Neutrophil (primary cell): ENCODE results near the gene VRK1.

Experiments used
- H3K27ac ChIP-seq: fragments of 200-600 bp; sonication (generic); 2 replicates; pipeline ENCODE4 v1.5.1; 2016; ENCODE audit warnings: mild to moderate bottlenecking, moderate library complexity
- H3K27me3 ChIP-seq: fragments of 200-600 bp; sonication (generic); 2 replicates; pipeline ENCODE4 v1.6.0; 2016; ENCODE audit warnings: mild to moderate bottlenecking
- H3K36me3 ChIP-seq: fragments of 200-600 bp; sonication (generic); 2 replicates; pipeline ENCODE4 v1.5.1; 2017
- H3K4me1 ChIP-seq, 2 experiments: fragments of 200-600 bp in 1 of 2; sonication (generic) in 1 of 2; 1 replicate in 1 of 2; 2 replicates in 1 of 2; pipeline versions ENCODE4 v1.5.1 to v1.6.1; 2013 to 2016; ENCODE audit warnings: low read depth in 1 of 2, low read length in 1 of 2, mild to moderate bottlenecking in 1 of 2, moderate library complexity in 1 of 2; ENCODE audit not compliant: control insufficient read depth in 1 of 2, insufficient read depth in 1 of 2
- H3K4me3 ChIP-seq, 2 experiments: fragments of 200-600 bp in 1 of 2; sonication (generic) in 1 of 2; 1 replicate in 1 of 2; 2 replicates in 1 of 2; pipeline ENCODE4 v1.5.1; 2013 to 2016; ENCODE audit warnings: low read depth in 1 of 2, low read length in 1 of 2, mild to moderate bottlenecking in 1 of 2, moderate library complexity in 1 of 2
- H3K9me3 ChIP-seq: fragments of 200-600 bp; sonication (generic); 2 replicates; pipeline ENCODE4 v1.5.1; 2016
- TF ChIP-seq, protein P1 (sequence below): fragments of 200-600 bp; sonication (generic); IDR thresholded peaks from 2 replicates; pipeline ENCODE4 v1.5.1; 2016; ENCODE audit warnings: antibody characterized with exemption

VRK1 gene

GRCh38 chr14:96808619-96809406, 11.6 kb downstream of the VRK1 start:
- H3K27ac ChIP-seq, result peak overlapping the region; percentile 85
- no peaks in the 10 kb centered on the region for H3K36me3 ChIP-seq
- TF ChIP-seq, protein P1, sequence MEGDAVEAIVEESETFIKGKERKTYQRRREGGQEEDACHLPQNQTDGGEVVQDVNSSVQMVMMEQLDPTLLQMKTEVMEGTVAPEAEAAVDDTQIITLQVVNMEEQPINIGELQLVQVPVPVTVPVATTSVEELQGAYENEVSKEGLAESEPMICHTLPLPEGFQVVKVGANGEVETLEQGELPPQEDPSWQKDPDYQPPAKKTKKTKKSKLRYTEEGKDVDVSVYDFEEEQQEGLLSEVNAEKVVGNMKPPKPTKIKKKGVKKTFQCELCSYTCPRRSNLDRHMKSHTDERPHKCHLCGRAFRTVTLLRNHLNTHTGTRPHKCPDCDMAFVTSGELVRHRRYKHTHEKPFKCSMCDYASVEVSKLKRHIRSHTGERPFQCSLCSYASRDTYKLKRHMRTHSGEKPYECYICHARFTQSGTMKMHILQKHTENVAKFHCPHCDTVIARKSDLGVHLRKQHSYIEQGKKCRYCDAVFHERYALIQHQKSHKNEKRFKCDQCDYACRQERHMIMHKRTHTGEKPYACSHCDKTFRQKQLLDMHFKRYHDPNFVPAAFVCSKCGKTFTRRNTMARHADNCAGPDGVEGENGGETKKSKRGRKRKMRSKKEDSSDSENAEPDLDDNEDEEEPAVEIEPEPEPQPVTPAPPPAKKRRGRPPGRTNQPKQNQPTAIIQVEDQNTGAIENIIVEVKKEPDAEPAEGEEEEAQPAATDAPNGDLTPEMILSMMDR, result no peak
- H3K9me3 ChIP-seq, result no peaks in the 10 kb centered on the region
- no peaks in the 10 kb centered on the region for H3K27me3 ChIP-seq
- H3K4me1 ChIP-seq, result peaks cover 36 to 45% of the 10 kb centered on the region in 2 experiments
- H3K4me3 ChIP-seq, result no peak overlapping the region

DNA sequence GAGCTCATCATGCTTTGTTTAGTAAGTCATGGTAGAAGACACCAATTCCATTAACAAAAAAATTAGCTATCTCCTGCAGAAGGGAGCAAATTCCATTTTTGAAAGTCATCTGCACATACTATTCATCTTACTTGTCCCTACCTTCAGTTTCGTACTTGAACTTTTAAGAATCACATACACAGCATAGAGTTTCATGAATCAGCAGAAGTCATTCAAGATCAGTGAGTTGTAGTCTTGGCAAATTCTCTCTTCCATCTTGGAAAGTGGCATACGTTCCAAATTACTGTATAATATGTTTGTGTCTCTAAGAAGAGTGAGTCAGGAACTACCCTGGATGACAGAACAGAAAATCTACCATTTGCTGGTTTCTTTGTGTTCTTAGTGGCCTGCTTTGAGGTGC, 14.1 kb downstream of the VRK1 start:
- no peak overlapping the region for H3K27ac ChIP-seq
- H3K4me3 ChIP-seq, result no peak overlapping the region
- no peaks in the 10 kb centered on the region for H3K36me3 ChIP-seq

DNA sequence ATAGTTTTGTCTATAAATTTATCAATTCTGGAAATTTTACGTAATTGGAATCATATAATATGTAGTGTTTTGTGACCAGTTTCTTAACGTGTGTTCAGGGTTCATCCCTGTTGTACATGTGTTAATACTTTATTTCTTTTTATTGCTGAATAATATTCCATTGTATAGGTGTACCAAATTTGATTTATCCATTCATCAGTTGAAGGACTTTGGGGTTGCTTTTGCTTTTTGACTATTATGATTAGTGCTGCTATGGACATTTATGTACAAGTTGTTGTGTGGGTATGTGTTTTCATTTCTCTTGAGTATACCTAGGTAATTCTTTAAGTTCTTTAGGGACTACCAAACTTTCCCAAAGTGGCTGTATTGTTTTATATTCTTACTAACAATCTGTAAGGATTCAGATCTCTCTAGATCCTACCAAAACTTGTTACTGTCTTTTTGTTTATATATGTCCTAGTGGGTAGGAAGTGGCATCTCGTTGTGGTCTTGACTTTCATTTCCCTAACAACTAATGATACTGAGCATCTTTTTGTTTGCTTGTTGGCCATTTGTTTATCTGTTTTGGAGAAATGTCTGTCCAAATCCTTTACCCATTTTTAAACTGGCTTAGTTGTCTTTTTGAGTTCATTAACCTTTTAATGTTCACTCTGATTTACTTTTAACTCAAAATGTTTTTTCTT, 14.9 kb downstream of the VRK1 start:
- H3K9me3 ChIP-seq, result no peaks in the 10 kb centered on the region
- H3K4me1 ChIP-seq, result peaks cover 30 to 31% of the 10 kb centered on the region in 2 experiments
- no peak overlapping the region for H3K27ac ChIP-seq
- H3K27me3 ChIP-seq, result no peaks in the 10 kb centered on the region
- TF ChIP-seq, protein P1, result no peak
- no peaks in the 10 kb centered on the region for H3K36me3 ChIP-seq
- H3K4me3 ChIP-seq, result no peak overlapping the region

More for the DNA sequence above, 14.1 kb downstream of the VRK1 start:
- Histone ChIP-seq H3K4me1 (peaks cover 30 to 31% of the 10 kb centered on the region in 2 experiments), H3K9me3 (no peaks in the 10 kb centered on the region), H3K27me3 (no peaks in the 10 kb centered on the region)
- TF ChIP-seq, protein P1, result no peak

DNA sequence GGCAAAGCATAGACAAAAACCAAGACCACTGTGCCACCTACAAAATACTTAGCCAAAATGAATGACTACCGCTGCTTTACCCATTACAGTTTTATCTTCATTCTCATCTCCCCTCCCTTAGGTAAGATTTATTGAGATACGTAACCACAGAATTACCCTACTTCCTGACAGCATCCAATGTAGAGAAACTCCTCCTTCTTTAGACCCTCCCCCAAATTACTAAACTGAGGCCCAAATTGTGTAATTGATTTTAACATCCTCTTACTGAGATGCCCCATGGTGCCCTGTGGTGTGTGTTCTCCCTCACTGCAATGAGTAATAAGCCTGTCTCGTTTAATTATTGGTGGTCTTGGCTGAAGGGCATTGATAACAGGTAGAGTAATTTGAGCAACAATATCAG, 19.1 kb downstream of the VRK1 start:
- H3K9me3 ChIP-seq, result no peaks in the 10 kb centered on the region
- peak overlapping the region; percentile 69 for H3K27ac ChIP-seq
- H3K27me3 ChIP-seq, result no peaks in the 10 kb centered on the region
- H3K36me3 ChIP-seq, result no peaks in the 10 kb centered on the region
- peaks cover 26 to 27% of the 10 kb centered on the region in 2 experiments for H3K4me1 ChIP-seq
- TF ChIP-seq, protein P1, result no peak
- H3K4me3 ChIP-seq, result peak overlapping the region; percentile 8 to 12

DNA sequence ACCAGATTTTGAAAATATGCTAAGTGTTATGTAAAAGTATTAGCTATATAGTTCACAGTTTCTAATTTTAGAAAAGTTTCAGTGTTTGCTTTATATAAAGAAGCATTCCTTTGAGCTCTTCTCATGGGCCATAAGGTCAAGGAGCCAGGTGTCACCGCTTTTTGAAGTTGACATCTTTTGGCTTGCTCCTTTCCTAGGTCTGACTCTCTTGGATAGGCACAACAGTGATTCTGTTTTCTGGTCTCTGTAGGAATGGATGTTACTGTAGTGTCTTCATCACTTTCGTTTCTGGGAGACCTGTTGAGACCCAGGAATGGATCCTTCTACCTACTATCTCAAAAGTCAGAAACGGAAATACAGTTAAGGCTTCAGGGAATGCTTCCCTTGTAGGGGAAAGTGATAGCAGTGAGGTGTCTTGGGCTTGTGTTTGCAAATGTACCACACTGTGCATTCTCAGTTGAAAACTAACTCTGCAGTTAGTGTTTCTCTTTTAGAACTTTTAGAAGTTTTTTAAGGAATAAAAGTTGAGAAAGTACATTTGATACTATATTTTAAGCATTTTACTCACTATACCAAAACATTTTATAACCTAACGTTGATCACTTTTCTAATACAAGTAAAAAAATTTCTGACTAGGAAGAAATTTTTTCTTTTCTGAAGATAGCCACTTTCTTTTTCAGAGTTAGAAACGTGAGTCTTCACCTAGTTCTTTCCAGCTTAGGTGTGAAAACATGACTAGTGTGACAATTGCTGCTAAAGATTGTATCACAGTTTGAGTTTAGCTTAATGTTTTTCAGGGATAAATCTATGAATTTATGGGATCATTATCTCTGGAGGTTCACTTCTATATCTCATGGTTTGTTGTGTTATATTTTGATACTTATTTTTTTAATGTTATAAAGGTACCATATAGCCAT, 20.8 kb downstream of the VRK1 start:
- Histone ChIP-seq H3K27ac (peak overlapping the region; percentile 28), H3K36me3 (no peaks in the 10 kb centered on the region), H3K9me3 (no peaks in the 10 kb centered on the region), H3K4me3 (no peak overlapping the region), H3K27me3 (no peaks in the 10 kb centered on the region), H3K4me1 (peaks cover 26 to 27% of the 10 kb centered on the region in 2 experiments)
- TF ChIP-seq, protein P1, result no peak
